Heart left ventricle (tissue), 16 donors: ENCODE measurements around the gene COX19. TPM values are rescaled to one million over a fixed set of nuclear protein-coding genes. Genes with fewer than 3 reads are reported as not detected.

Source experiments
- ATAC-seq, 4 donors: fragments of 200-7000 bp; cut with Tn5 transposase; one replicate each; pipeline ENCODE4 v1.9.1; 2020 to 2022; ENCODE audit warnings: moderate library complexity in 4 of 4, mild to moderate bottlenecking in 3 of 4, moderate number of reproducible peaks in 1 of 4
- DNase-seq, 5 donors: peaks; one replicate each; pipeline ENCODE4 v3.0.0-alpha.2; 2020
- H3K27ac ChIP-seq, 12 donors: fragments of 200-600 bp; sonication (generic) in 4 of 12; one replicate each; pipeline versions ENCODE4 v1.5.0 to v1.8.0; 2016 to 2022; ENCODE audit warnings: mild to moderate bottlenecking in 2 of 12
- H3K27me3 ChIP-seq, 9 donors: fragments of 200-600 bp; sonication (generic) in 2 of 9; one replicate each; pipeline versions ENCODE4 v1.5.1 to v1.8.0; 2016 to 2022; ENCODE audit warnings: mild to moderate bottlenecking in 3 of 9
- H3K36me3 ChIP-seq, 9 donors: fragments of 200-600 bp; sonication (generic) in 2 of 9; one replicate each; pipeline versions ENCODE4 v1.5.0 to v1.8.0; 2018 to 2022; ENCODE audit warnings: mild to moderate bottlenecking in 2 of 9
- H3K4me1 ChIP-seq, 12 donors: fragments of 200-600 bp; sonication (generic) in 4 of 12; one replicate each; pipeline versions ENCODE4 v1.5.0 to v1.8.0; 2016 to 2022; ENCODE audit warnings: mild to moderate bottlenecking in 3 of 12
- H3K4me3 ChIP-seq, 12 donors: fragments of 200-600 bp; sonication (generic) in 4 of 12; one replicate each; pipeline versions ENCODE4 v1.5.0 to v1.8.0; 2017 to 2022; ENCODE audit warnings: mild to moderate bottlenecking in 9 of 12, moderate library complexity in 4 of 12
- H3K9me3 ChIP-seq, 12 donors: fragments of 200-600 bp; sonication (generic) in 4 of 12; one replicate each; pipeline versions ENCODE4 v1.5.0 to v1.8.0; 2016 to 2022; ENCODE audit warnings: mild to moderate bottlenecking in 1 of 12
- POLR2A ChIP-seq, 2 donors: fragments of 450-650 bp; IDR thresholded peaks; one replicate each; pipeline ENCODE4 v1.6.1; 2017; ENCODE audit warnings: antibody characterized with exemption in 2 of 2, mild to moderate bottlenecking in 2 of 2, moderate library complexity in 2 of 2
- WGBS, 4 donors: extraction: QIAGEN DNeasy Blood & Tissue Kit in 2 of 4; methylation state at CpG; one replicate each; pipeline versions ENCODE4 v1.1.5 to v1.1.7; 2013 to 2018; 5-methylcytosine and 5-hydroxymethylcytosine counted together
- intact Hi-C, 10 donors: fragments of 100-400 bp; cut with DNase I; formaldehyde crosslinking; loops; one replicate each; pipeline versions ENCODE4 v1.11.1 to v1.14.2; 2022
- polyA plus RNA-seq, 2 donors: library from polyadenylated mRNA; stranded (reverse); fragments of 200-250 nt; gene quantifications; one replicate each; pipeline ENCODE4 v1.2.3, GENCODE V29; 2013
- total RNA-seq, 9 donors: library from RNA; depleted of rRNA in 2 of 9; stranded (reverse); fragments of >200 nt in 2 of 9; fragmentation: NEBNext Ultra II Directional in 3 of 9; extraction: Animal tissue kit (Norgen Biotek cat#: 25700) in 3 of 9; gene quantifications; one replicate each; pipeline versions ENCODE4 v1.1.0 to v1.2.4, GENCODE V29; 2016 to 2023
- TF ChIP-seq, protein P1 (sequence below), 12 donors: fragments of 200-600 bp; sonication (generic) in 4 of 12; IDR thresholded peaks; one replicate each; pipeline versions ENCODE4 v1.5.0 to v1.8.0; 2018 to 2022; ENCODE audit warnings: antibody characterized with exemption in 12 of 12, mild to moderate bottlenecking in 5 of 12
- donor health status: ischemic (EF 13 %, LVEDD 7.1; RV severe dilation, severe dysfunction).
- donor health status: healthy with polysubstance abuse.
- donor health status: DM: no; HTN: yes; CAD: no.
- donor health status: DM: no; HTN: no; CAD: no.
- donor health status: ischemic (EF 25% LVEDD 6.9; RV normal size, moderate dysfunction).
- donor health status: ischemic (EF 25% LVEDD 5.7; RV mildly dilated, moderate dysfunction).
- donor health status: healthy.
- donor health status: DM: yes; HTN: yes; CAD: no.
- donor health status: ischemic (EF 35%, LVEDD 5.7; RV mildly dilated, moderate dysfunction).
- donor health status: nonischemic (EF 11% LVEDD 7.7; RV severe dilation, severe dysfunction).
- donor health status: DM: yes; HTN: yes; CAD: no.
- donor health status: PGD.
- donor health status: ischemic (EF 29% LVEDD 5.4; RV normal size, mild dysfunction).
- donor health status: nonischemic (EF 23%, LVEDD 6.1; RV moderate dilation, normal function).

Gene COX19
- total and polyA plus RNA-seq, 11 donors, result 3.1 to 7.8 (median 6.5) TPM

DNA sequence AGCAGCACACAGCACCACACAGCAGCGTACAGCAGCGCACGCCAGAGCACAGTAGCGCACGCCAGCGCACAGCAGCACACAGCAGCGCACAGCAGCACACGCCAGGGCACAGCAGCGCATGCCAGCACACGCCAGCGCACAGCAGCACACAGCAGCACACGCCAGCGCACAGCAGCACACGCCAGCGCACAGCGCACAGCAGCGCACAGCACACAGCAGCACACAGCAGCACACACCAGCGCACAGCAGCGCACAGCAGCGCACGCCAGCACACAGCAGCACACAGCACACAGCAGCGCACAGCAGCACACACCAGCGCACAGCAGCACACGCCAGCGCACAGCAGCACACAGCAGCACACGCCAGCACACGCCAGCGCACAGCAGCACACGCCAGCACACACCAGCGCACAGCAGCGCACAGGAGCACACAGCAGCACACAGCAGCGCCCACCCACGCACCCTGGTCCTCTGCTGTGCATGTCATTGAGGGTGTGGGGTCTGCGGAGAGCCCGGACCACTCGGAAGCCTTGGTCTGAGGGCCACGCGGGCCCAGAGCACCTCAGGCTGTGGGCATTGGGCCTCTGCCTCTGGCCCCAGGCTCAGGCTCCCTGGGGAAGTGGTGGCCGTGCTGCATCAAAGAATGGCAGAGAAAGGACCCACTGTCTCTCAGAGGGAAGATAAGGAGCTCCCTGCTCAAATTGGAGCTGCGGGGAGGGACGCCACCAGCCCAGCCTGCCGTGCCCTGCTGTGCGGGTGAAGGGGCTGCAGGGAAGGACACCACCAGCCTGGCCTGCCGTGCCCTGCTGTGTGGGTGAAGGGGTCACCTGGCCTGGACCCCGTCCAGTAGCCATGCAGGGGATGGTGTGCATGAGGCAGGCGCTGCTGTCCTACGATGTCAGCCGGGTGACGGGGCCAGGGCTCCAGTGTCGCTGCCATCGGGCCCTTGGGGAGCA is 41.5 kb upstream of the COX19 start:
- WGBS, 4 donors, result 85 to 94% (median 90%) methylated on average over 13 to 51 of the region's 51 CpGs
- Histone ChIP-seq H3K4me1 (peaks cover 0 to 13% (median 0%) of the 10 kb centered on the region in 12 donors), H3K27me3 (no peaks in the 10 kb centered on the region), H3K9me3 (peaks cover 0 to 6% (median 0%) of the 10 kb centered on the region in 12 donors), H3K27ac (no peak overlapping the region), H3K4me3 (no peak overlapping the region), H3K36me3 (peaks cover 0 to 16% (median 4%) of the 10 kb centered on the region in 9 donors)
- intact Hi-C loops, result no loop called here
- no peak for DNase-seq
- ATAC-seq, result no peak
- TF ChIP-seq, protein P1, sequence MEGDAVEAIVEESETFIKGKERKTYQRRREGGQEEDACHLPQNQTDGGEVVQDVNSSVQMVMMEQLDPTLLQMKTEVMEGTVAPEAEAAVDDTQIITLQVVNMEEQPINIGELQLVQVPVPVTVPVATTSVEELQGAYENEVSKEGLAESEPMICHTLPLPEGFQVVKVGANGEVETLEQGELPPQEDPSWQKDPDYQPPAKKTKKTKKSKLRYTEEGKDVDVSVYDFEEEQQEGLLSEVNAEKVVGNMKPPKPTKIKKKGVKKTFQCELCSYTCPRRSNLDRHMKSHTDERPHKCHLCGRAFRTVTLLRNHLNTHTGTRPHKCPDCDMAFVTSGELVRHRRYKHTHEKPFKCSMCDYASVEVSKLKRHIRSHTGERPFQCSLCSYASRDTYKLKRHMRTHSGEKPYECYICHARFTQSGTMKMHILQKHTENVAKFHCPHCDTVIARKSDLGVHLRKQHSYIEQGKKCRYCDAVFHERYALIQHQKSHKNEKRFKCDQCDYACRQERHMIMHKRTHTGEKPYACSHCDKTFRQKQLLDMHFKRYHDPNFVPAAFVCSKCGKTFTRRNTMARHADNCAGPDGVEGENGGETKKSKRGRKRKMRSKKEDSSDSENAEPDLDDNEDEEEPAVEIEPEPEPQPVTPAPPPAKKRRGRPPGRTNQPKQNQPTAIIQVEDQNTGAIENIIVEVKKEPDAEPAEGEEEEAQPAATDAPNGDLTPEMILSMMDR (IDR thresholded peaks at IDR 0.05), result no peak
- TF ChIP-seq POLR2A (IDR thresholded peaks at IDR 0.05), result no peak

- H3K27me3 ChIP-seq, result no peaks in the 10 kb centered on the region
- H3K4me1 ChIP-seq, result peaks cover 0 to 13% (median 0%) of the 10 kb centered on the region in 12 donors
- no peak for TF ChIP-seq POLR2A (IDR thresholded peaks at IDR 0.05)
- TF ChIP-seq, protein P1 (IDR thresholded peaks at IDR 0.05), result no peak
- peak in 2 of 4 donors; percentile 32 to 59 for ATAC-seq
- peaks cover 0 to 8% (median 0%) of the 10 kb centered on the region in 9 donors for H3K36me3 ChIP-seq
- 70 to 76% (median 73%) methylated on average over 22 to 28 of the region's 28 CpGs for WGBS, 4 donors
- intact Hi-C loops, result no loop called here
- DNase-seq, result no peak
- H3K4me3 ChIP-seq, result no peak overlapping the region
- H3K27ac ChIP-seq, result no peak overlapping the region
- H3K9me3 ChIP-seq, result no peaks in the 10 kb centered on the region
Measured at GRCh38 chr7:1015196-1016121, 40.1 kb upstream of the COX19 start.

GRCh38 chr7:1014681-1015080 is 39.3 kb upstream of the COX19 start:
- Histone ChIP-seq H3K9me3 (no peaks in the 10 kb centered on the region), H3K27me3 (no peaks in the 10 kb centered on the region), H3K27ac (no peak overlapping the region), H3K4me3 (no peak overlapping the region), H3K36me3 (peaks cover 0 to 11% (median 3%) of the 10 kb centered on the region in 9 donors), H3K4me1 (peaks cover 0 to 13% (median 0%) of the 10 kb centered on the region in 12 donors)
- ATAC-seq (no peak), DNase-seq (no peak)
- 91 to 96% (median 92%) methylated on average over 13 to 20 of the region's 20 CpGs for WGBS, 4 donors
- TF ChIP-seq, protein P1 (IDR thresholded peaks at IDR 0.05), result no peak
- TF ChIP-seq POLR2A (IDR thresholded peaks at IDR 0.05), result no peak
- intact Hi-C loops, result no loop called here
